GM12874 (cell line): Measurements from ENCODE around the gene CDC5L.

Source experiments
- CTCF ChIP-seq: IDR thresholded peaks from 2 replicates; pipeline ENCODE4 v1.5.1; 2011; ENCODE audit warnings: low read depth, mild to moderate bottlenecking, control low read depth, low read length, moderate library complexity; ENCODE audit not compliant: insufficient read depth

The CDC5L gene

GRCh38 chr6:44390158-44390683, 2.7 kb downstream of the CDC5L start:
- no peak for TF ChIP-seq CTCF

GRCh38 chr6:44395501-44395900, 8.0 kb downstream of the CDC5L start:
- no peak for TF ChIP-seq CTCF

GRCh38 chr6:44396968-44397367, 9.5 kb downstream of the CDC5L start:
- no peak for TF ChIP-seq CTCF

GRCh38 chr6:44397424-44398164, 10.1 kb downstream of the CDC5L start:
- no peak; the same call in 1 of the 2 replicates for TF ChIP-seq CTCF

GRCh38 chr6:44399991-44400390, 12.5 kb downstream of the CDC5L start:
- no peak for TF ChIP-seq CTCF

GRCh38 chr6:44400572-44400971, 13.1 kb downstream of the CDC5L start:
- TF ChIP-seq CTCF = no peak

GRCh38 chr6:44401138-44401537, 13.6 kb downstream of the CDC5L start:
- TF ChIP-seq CTCF = no peak
